NCI-H1694 treated with DMSO at 0.1 percent for 48 hours (cell line): ENCODE measurements around the gene RRAGA.
A peak's percentile ranks its signal among the peaks of the same experiment; 100 is the strongest.
"Not testable (repeated sequence)": the region's sequence is repeated elsewhere in the genome, so short reads cannot be mapped to it uniquely, and the experiment has no call there.

Experiments used
- DNase-seq: peaks from one replicate; lab custom pipeline; 2025; lab: John Stamatoyannopoulos, UW

RRAGA gene, protein sequence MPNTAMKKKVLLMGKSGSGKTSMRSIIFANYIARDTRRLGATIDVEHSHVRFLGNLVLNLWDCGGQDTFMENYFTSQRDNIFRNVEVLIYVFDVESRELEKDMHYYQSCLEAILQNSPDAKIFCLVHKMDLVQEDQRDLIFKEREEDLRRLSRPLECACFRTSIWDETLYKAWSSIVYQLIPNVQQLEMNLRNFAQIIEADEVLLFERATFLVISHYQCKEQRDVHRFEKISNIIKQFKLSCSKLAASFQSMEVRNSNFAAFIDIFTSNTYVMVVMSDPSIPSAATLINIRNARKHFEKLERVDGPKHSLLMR

DNA sequence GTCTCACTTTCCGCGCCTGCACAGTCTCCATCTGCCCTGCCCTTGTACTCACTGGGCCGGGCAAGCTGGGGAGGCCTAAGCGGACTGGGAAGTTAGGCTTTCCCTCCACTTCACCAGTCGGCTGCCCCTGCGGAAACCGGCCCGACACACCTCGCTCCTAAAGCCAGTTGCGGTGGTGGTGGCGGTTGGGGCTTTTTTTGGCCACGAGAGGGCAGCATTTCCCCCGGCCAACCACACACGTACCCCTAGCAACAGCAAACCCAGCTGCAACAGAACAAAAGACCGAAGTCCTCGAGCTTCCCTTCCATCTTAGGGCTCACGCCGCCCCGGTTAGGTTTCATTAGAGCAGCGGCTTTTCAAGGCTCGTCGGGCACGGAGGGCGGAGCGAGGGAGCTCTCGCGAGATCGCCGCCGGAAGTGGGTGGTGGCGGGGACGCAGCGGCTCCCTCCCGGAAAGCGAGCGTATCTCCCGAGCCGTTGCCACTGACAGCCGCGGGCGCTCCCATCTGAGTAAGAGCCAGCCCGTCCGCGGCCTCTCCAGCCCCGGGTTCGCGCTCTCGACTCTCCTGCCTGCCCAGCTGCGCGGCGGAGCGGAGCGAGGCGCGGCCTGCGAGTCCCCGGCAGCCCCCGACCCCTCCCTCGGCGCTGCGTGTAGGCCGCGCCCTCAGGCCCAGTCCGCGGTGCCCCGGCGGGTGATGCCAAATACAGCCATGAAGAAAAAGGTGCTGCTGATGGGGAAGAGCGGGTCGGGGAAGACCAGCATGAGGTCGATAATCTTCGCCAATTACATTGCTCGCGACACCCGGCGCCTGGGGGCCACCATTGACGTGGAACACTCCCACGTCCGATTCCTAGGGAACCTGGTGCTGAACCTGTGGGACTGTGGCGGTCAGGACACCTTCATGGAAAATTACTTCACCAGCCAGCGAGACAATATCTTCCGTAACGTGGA, at the start of gene RRAGA:
Gene RRAGA, plus strand, starts transcription at position 462 of the 951 bp plus-strand sequence. Its CDS starts 233 bp downstream, at position 695.
- DNase-seq, result peak; percentile 92

DNA sequence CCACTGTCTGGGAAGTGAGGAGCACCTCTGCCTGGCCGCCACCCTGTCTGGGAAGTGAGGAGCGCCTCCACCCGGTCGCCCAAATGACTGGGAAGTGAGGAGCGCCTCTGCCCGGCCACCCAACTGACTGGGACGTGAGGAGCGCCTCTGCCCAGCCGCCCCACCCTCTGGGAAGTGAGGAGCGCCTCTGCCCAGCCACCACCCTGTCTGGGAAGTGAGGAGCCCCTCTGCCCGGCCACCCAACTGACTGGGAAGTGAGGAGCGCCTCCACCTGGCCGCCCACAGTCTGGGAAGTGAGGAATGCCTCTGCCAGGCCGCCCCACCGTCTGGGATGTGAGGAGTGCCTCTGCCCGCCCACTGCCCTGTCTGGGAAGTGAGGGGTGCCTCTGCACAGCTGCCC, 49.1 kb upstream of the RRAGA start:
- DNase-seq, result no peak

DNA sequence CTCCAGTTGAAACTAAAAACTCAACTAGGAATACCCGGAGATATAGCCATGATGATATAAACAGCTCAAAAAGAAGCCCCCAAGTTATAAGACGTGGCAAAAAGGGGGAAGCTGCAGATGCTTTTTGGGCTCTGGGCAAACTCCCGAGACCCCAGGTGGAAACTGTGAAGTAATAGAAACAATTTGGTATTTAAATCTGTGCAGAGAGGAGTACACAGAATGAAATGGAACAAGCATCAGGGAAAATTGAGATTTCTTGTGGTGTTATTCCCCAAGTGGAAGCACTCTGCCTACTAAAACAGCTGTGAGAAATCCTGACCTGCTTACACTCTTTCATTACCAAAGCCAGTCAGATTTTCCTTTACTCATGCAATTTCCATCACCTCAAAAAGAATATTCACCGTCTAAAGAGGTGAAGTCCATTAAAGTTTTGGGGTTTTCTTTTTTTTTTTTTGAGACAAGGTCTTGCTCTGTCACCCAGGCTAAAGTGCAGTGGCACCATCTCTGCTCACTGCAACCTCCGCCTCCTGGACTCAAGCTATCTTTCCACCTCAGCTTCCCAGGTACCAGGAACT, 39.7 kb upstream of the RRAGA start:
- no peak for DNase-seq

GRCh38 chr9:19018201-19018600, 31.0 kb upstream of the RRAGA start:
- no peak for DNase-seq

DNA sequence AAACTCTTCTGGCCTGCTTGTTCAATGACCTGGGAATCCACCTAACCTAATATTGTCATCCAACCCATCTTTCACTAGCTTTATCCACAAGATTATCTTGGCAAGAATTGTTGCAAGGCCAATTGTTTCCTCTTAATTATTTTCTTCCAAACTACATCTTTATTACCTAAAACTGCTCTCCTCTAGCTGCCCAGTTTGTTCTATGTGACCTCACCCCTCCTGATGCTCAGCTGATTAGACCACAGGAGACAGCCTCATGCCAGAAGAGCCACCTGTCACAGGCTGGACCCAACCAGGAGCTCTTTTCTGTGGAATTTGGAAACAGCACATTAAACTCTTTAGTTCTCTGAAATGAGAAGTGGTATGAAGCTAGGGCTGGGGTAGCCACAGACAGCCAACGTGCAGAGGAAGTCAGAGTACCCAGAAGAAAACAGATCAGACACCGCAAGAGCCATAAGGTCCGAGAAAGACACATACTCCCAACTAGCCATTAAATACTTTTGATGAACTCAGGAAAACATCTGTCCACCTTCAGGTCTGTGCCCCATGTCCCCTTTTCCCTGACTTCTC, 28.3 kb upstream of the RRAGA start:
- DNase-seq, result no peak

GRCh38 chr9:19021649-19022048, 27.6 kb upstream of the RRAGA start:
- not testable (repeated sequence) for DNase-seq

DNA sequence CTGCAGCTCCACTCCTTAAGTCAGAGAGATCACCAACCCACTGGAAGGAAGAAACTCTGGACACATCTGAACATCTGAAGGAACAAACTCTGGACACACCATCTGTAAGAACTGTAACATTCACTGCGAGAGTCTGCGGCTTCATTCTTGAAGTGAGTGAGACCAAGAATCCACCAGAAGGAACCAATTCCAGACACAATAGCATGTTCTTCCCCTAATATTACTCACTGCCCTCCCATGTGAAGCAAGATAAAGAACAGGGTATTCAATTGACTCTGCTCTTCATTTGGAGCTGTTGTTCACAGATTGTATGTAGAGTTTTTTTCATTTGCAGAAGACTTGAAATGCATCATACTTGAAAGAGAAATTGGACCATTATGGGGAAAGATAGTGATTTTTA, 27.0 kb upstream of the RRAGA start:
- no peak for DNase-seq

DNA sequence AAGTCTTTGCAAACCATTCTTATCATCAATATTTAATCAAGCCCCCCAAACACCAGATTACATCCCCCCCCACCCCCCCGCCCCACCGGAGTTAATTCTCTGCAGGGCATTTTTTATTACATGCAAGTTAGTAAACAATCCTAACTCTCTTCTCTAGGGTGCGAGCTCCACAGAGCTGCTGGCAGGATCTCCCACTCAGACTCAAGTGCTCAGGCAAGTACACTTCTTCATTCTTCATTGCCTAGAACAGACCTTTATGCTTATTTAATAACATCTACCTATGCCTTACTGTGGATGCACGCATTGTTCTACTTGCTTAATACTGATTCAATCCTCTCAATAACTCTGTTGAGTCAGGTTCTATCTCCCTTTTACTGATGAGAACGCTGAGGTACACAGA, 26.1 kb upstream of the RRAGA start:
- DNase-seq, result no peak

DNA sequence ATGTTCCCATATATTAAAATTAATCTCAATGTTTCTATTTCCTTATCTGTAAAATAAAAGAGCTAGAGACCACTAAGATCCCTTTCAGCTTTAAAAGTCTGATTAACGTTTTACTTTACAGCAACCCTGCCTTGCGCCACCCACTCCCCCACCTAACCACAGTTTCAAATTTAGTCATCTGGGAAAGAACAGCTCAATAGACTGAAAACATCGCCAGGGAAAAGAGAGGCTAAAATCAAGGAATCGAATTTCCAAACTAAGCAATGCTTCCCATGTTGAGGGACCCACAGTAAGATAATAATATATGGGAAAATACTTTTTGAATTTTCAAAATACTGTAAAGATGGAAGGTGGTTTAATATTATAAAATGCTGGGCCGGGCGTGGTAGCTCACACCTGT, 22.9 kb upstream of the RRAGA start:
- no peak for DNase-seq

- no peak for DNase-seq
Measured at GRCh38 chr9:19027825-19028224, 21.4 kb upstream of the RRAGA start.

- DNase-seq, result peak; percentile 41
Measured at GRCh38 chr9:19028835-19029451, 20.3 kb upstream of the RRAGA start.

DNA sequence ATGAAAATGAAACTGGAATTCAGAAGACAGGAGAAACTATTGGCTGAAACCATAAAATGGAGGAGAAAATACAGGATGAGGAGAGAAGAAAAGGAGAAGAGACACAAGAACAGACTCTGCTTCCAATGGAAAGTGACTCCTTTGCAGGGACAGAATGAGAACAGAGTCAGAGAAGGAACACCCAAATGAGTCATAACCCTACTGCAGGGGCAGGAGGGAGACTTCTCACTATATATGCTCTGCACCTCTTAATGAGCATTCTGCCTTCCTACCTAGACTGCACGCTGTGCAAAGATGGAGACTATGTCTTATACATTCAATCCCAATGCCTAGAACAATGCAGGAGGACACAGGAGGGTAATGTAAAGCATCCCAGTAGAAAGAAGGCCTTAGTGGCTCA, 18.3 kb upstream of the RRAGA start:
- DNase-seq, result no peak

- no peak for DNase-seq
Measured at GRCh38 chr9:19032406-19032805, 16.8 kb upstream of the RRAGA start.

DNA sequence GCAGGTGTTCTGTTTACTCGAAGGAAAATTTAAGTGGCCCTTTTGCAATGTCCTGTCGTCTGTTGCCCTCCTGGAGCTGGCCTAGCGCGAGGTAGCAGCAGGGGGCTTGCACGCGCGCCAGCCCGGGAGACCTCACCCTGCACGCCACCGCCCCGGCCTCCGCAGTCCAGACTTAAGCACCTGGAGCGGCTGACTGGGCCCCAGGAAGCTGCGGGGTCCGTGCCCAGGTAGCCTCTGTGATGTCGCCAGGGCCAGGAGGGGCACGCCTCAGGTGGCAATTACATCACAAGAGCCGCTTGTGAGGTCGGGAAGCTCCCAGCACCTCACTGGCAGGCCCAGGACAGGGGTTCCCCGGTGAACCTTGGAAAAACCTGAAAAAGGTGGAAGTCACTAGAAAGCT, 16.2 kb upstream of the RRAGA start, which contains the start of gene SAXO1:
Gene SAXO1, minus strand, starts transcription at position 195 of the 400 bp plus-strand sequence. CDS start 301 bp downstream, outside the sequence.
- DNase-seq, result no peak

- no peak for DNase-seq
Measured at GRCh38 chr9:19036611-19037010, 12.6 kb upstream of the RRAGA start.

DNA sequence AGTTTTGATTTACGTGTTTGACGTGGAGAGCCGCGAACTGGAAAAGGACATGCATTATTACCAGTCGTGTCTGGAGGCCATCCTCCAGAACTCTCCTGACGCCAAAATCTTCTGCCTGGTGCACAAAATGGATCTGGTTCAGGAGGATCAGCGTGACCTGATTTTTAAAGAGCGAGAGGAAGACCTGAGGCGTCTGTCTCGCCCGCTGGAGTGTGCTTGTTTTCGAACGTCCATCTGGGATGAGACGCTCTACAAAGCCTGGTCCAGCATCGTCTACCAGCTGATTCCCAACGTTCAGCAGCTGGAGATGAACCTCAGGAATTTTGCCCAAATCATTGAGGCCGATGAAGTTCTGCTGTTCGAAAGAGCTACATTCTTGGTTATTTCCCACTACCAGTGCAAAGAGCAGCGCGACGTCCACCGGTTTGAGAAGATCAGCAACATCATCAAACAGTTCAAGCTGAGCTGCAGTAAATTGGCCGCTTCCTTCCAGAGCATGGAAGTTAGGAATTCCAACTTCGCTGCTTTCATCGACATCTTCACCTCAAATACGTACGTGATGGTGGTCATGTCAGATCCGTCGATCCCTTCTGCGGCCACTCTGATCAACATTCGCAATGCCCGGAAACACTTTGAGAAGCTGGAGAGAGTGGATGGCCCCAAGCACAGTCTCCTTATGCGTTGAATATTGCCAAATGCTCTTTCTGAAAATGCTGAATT, 850 bp downstream of the RRAGA start:
- DNase-seq, result no peak

GRCh38 chr9:19050637-19051591, 1.7 kb downstream of the RRAGA start:
- DNase-seq, result no peak

DNA sequence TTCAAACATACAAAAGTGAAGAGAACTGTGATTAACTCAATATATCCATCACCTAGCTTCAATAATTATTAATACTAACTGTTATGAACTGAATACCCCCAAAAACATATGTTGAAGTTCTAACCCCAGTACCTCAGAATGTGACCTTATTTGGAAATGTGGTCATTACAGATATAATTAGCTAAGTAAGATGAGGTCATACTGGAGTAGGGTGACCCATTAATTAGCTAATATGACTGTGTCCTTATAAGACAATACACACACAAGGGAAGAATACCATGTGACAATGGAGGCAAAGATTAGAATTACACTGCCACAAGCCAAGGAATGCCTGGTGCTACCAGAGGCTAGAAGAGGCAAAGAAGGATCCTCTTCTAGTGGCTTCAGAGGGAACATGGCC, 7.8 kb downstream of the RRAGA start:
- no peak for DNase-seq

DNA sequence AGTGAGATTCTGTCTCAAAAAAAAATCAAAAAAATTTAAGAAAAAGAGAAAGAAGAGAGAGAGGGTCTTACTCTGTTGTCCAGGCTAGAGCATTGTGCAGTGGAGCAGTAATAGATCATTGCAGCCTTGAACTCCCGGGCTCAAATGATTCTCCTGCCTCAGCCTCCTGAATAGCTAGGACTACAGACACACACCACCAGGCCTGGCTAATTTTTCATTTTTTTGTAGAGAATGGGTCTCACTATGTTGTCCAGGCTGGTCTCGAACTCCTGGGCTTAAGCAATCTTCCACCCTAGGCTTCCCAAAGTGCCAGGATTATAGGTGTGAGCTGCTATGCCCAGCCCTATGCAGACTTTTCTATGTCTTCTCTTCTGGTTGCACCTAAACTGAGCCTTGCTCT, 25.0 kb downstream of the RRAGA start:
- DNase-seq, result no peak

DNA sequence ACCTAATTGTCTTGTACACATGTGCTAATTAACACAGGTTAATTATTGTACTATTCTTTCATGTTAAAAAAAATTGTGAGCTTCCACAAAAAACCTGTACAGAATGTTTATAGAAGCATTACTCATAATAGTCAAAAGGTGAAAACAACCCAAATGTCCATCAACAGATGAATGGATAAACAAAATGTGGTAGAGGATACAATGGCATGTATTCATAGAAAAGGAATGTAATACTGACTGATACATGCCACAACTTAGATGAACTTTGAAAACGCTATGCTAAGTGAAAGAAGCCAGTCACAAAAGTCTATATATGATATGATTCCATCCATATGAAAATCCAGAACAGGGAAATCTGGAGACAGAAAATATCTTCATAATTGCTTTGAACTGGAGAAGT, 25.6 kb downstream of the RRAGA start:
- DNase-seq, result no peak
